Astrocyte (in vitro differentiated cells and primary cell): ENCODE data around the gene A4GALT.

Experiments
- CTCF ChIP-seq: IDR thresholded peaks from 2 replicates; pipeline ENCODE4 v1.5.1; 2011; ENCODE audit warnings: low read depth, mild to moderate bottlenecking, inconsistent platforms, low read length, moderate library complexity; ENCODE audit not compliant: insufficient read depth
- EZH2 ChIP-seq: IDR thresholded peaks from 2 replicates; pipeline ENCODE4 v1.6.1; 2012; ENCODE audit warnings: mild to moderate bottlenecking, low read length, inconsistent platforms; ENCODE audit not compliant: insufficient read depth

DNA sequence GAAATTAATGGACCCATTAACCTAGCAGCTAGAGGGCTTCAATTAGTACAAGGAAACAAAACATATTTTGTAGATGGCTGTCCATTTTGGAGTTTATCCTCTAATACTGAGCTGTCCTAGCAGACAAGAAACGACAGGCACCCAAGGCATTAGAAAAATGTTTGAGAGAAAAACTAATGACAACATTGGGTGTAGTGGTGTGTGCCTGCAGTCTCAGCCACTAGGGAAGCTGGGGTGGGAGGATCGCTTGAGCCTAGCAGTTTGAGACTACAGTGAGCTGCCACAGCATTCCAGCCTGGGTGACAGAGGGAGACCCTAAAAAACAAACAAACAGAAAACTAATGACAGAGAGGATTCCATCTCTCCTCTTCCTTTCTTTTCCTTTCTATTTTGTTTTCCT, 1.5 kb downstream of the A4GALT start:
- TF ChIP-seq CTCF = no peak
- no peak for TF ChIP-seq EZH2
